K562 (cell line): ENCODE measurements around the gene SPTBN5. TPM values are rescaled to one million over a fixed set of nuclear protein-coding genes. Genes with fewer than 3 reads are reported as not detected.

Experiments
- CCNT2 ChIP-seq: IDR thresholded peaks from 2 replicates; pipeline ENCODE4 v1.6.1; 2011; ENCODE audit warnings: borderline replicate concordance, low read depth, mild to moderate bottlenecking, moderate library complexity, mixed read lengths, low read length; ENCODE audit not compliant: insufficient read length; ENCODE audit errors: extremely low read depth
- HDAC8 ChIP-seq: fragments of 450-650 bp; IDR thresholded peaks from 2 replicates; pipeline ENCODE4 v1.6.1; 2016; ENCODE audit warnings: mild to moderate bottlenecking, missing genetic modification characterization, moderate library complexity, missing compliant biosample characterization
- KDM2B ChIP-seq: fragments of 250-450 bp; sonication (Bioruptor Pico); IDR thresholded peaks from 2 replicates; pipeline ENCODE4 v1.8.0; 2021; ENCODE audit warnings: mild to moderate bottlenecking, moderate library complexity
- KLF16 ChIP-seq: IDR thresholded peaks from 2 replicates; pipeline ENCODE4 v1.6.1; 2016; ENCODE audit warnings: antibody characterized with exemption
- NCOA1 ChIP-seq: fragments of 450-650 bp; IDR thresholded peaks from 2 replicates; pipeline ENCODE4 v1.6.1; 2016; ENCODE audit warnings: low read depth
- SAFB2 ChIP-seq: fragments of 200-400 bp; formaldehyde crosslinking; IDR thresholded peaks from 2 replicates; pipeline ENCODE4 v1.6.1; 2018; ENCODE audit warnings: borderline replicate concordance, low read length, low read depth, moderate library complexity; ENCODE audit not compliant: severe bottlenecking
- TEAD1 ChIP-seq, 2 experiments: fragments of 450-650 bp in 1 of 2; sonication (generic) in 1 of 2; formaldehyde crosslinking; IDR thresholded peaks; 2 replicates each; pipeline versions ENCODE4 v1.4.0 to v1.8.0; 2020 to 2022; ENCODE audit warnings: mild to moderate bottlenecking in 2 of 2, missing genetic modification reagents in 1 of 2
- ZBTB40 ChIP-seq, 2 experiments: fragments of 450-650 bp in 1 of 2; sonication (generic) in 1 of 2; formaldehyde crosslinking in 1 of 2; IDR thresholded peaks; 2 replicates each; pipeline versions ENCODE4 v1.7.1 to v1.9.0; 2016 to 2022; ENCODE audit warnings: inconsistent platforms in 1 of 2, mild to moderate bottlenecking in 1 of 2, missing genetic modification reagents in 1 of 2
- ZC3H11A ChIP-seq: IDR thresholded peaks from 2 replicates; pipeline ENCODE4 v1.6.1; 2012; ENCODE audit warnings: low read depth, low read length, improper control_type of control experiment
- ZNF24 ChIP-seq: fragments of 450-650 bp; IDR thresholded peaks from 2 replicates; pipeline ENCODE4 v1.6.1; 2016
- ZNF407 ChIP-seq: fragments of 450-650 bp; IDR thresholded peaks from 2 replicates; pipeline ENCODE4 v1.6.1; 2016; ENCODE audit warnings: low read depth
- polyA plus RNA-seq, 8 experiments: library from polyadenylated mRNA; depleted of rRNA in 4 of 8; stranded (reverse) in 5 of 8; unstranded in 3 of 8; fragments of >200 nt; fragmentation: Nextera tagmentation in 2 of 8; fragmentation: Illumina TruSeq in 1 of 8; extraction: Ambion mirVana in 2 of 8; extraction: Trizol in 1 of 8; gene quantifications; 2 replicates each; pipeline versions ENCODE4 v1.2.1 to v1.2.3, GENCODE V29; 2011 to 2014; ENCODE audit warnings: inconsistent platforms in 1 of 8, missing spikeins in 1 of 8
- total RNA-seq, 7 experiments: library from RNA; depleted of rRNA in 6 of 7; stranded (reverse); fragments of >200 nt in 6 of 7; fragmentation: Illumina TruSeq in 2 of 7; extraction: Trizol in 2 of 7; gene quantifications; 2 replicates each; pipeline versions ENCODE4 v1.2.1 to v1.2.3, GENCODE V29; 2011 to 2021; ENCODE audit warnings: low replicate concordance in 1 of 7

Gene SPTBN5
- total and polyA plus RNA-seq, 9 of the 15 experiments (the other 6 are each of a cell fraction or from before 2014, with no cell fraction given), result 0.02 TPM; not detected in 8

GRCh38 chr15:41899854-41900442 lies 6.1 kb upstream of the SPTBN5 start (continued):
- TF ChIP-seq ZNF407 (no peak), ZNF24 (no peak), HDAC8 (tag) (no peak), NCOA1 (no peak), TEAD1 (CRISPR knock-in tag; IDR thresholded peaks at IDR 0.05) (no peak), SAFB2 (no peak), CCNT2 (no peak), ZBTB40 (IDR thresholded peaks at IDR 0.05) (no peak), ZBTB40 (CRISPR knock-in tag; IDR thresholded peaks at IDR 0.05) (no peak), ZC3H11A (no peak), KLF16 (no peak), KDM2B (no peak)
